Liver (tissue), 9 donors: Measurements from ENCODE around the gene ID3. TPM values are rescaled to one million over a fixed set of nuclear protein-coding genes. Genes with fewer than 3 reads are reported as not detected.

Experiments
- DNase-seq: peaks from one replicate; pipeline ENCODE4 v3.0.0-alpha.2; 2017; ENCODE audit warnings: low spot score
- H3K27ac ChIP-seq, 2 donors: one replicate each; pipeline ENCODE4 v1.7.0; 2013; ENCODE audit warnings: inconsistent platforms in 2 of 2, low read length in 2 of 2, control low read depth in 1 of 2, low read depth in 1 of 2, mild to moderate bottlenecking in 1 of 2
- H3K27me3 ChIP-seq, 4 donors: one replicate each; pipeline versions ENCODE4 v1.6.1 to v1.7.0; 2013; ENCODE audit warnings: low read length in 3 of 4, inconsistent platforms in 1 of 4, mild to moderate bottlenecking in 1 of 4, moderate library complexity in 1 of 4; ENCODE audit not compliant: control insufficient read depth in 4 of 4, insufficient read depth in 4 of 4
- H3K36me3 ChIP-seq, 4 donors: one replicate each; pipeline versions ENCODE4 v1.6.1 to v1.7.0; 2013; ENCODE audit warnings: low read length in 3 of 4, mild to moderate bottlenecking in 3 of 4, low read depth in 1 of 4, moderate library complexity in 1 of 4; ENCODE audit not compliant: control insufficient read depth in 4 of 4, insufficient read depth in 3 of 4
- H3K4me1 ChIP-seq, 4 donors: one replicate each; pipeline versions ENCODE4 v1.6.1 to v1.7.0; 2013; ENCODE audit warnings: low read length in 3 of 4, mild to moderate bottlenecking in 3 of 4, moderate library complexity in 1 of 4; ENCODE audit not compliant: control insufficient read depth in 4 of 4, insufficient read depth in 4 of 4
- H3K4me3 ChIP-seq, 3 donors: one replicate each; pipeline versions ENCODE4 v1.6.1 to v1.7.0; 2013; ENCODE audit warnings: low read length in 3 of 3, control low read depth in 1 of 3, low read depth in 1 of 3, mild to moderate bottlenecking in 1 of 3
- H3K9ac ChIP-seq, 2 donors: one replicate each; pipeline ENCODE4 v1.7.0; 2013; ENCODE audit warnings: low read length in 2 of 2, mild to moderate bottlenecking in 2 of 2, moderate library complexity in 2 of 2, control low read depth in 1 of 2, low read depth in 1 of 2
- H3K9me3 ChIP-seq, 4 donors: one replicate each; pipeline versions ENCODE4 v1.6.1 to v1.7.0; 2013; ENCODE audit warnings: low read length in 3 of 4; ENCODE audit not compliant: control insufficient read depth in 4 of 4
- EGR1 ChIP-seq, 2 donors: IDR thresholded peaks; 2 replicates each; pipeline ENCODE4 v1.6.1; 2016 to 2018; ENCODE audit warnings: antibody characterized with exemption in 2 of 2, low read depth in 2 of 2
- FOXA1 ChIP-seq: IDR thresholded peaks from 2 replicates; pipeline ENCODE4 v1.6.1; 2016; ENCODE audit warnings: antibody characterized with exemption
- GABPA ChIP-seq, 2 donors: IDR thresholded peaks in 1 of 2; conservative IDR thresholded peaks in 1 of 2; 2 replicates each; pipeline ENCODE4 v1.6.1; 2016; ENCODE audit warnings: antibody characterized with exemption in 2 of 2, mild to moderate bottlenecking in 1 of 2, moderate library complexity in 1 of 2
- HNF4A ChIP-seq, 2 donors: conservative IDR thresholded peaks; 2 replicates each; pipeline ENCODE4 v1.6.1; 2016; ENCODE audit warnings: antibody characterized with exemption in 2 of 2, mild to moderate bottlenecking in 2 of 2
- HNF4G ChIP-seq: IDR thresholded peaks from 2 replicates; pipeline ENCODE4 v1.6.1; 2016; ENCODE audit warnings: antibody characterized with exemption
- JUND ChIP-seq, 2 donors: IDR thresholded peaks; 2 replicates each; pipeline ENCODE4 v1.6.1; 2016; ENCODE audit warnings: antibody characterized with exemption in 2 of 2
- NR2F2 ChIP-seq: IDR thresholded peaks from 2 replicates; pipeline ENCODE4 v1.6.1; 2016; ENCODE audit warnings: antibody characterized with exemption
- RAD21 ChIP-seq, 2 donors: IDR thresholded peaks; 2 replicates each; pipeline ENCODE4 v1.6.1; 2016; ENCODE audit warnings: antibody characterized with exemption in 2 of 2, mild to moderate bottlenecking in 2 of 2
- SP1 ChIP-seq: IDR thresholded peaks from 2 replicates; pipeline ENCODE4 v1.6.1; 2018; ENCODE audit warnings: antibody characterized with exemption, mild to moderate bottlenecking
- TAF1 ChIP-seq: conservative IDR thresholded peaks from 2 replicates; pipeline ENCODE4 v1.6.1; 2016; ENCODE audit warnings: antibody characterized with exemption, mild to moderate bottlenecking
- WGBS: extraction: QIAGEN DNeasy Blood & Tissue Kit; methylation state at CpG from one replicate; pipeline ENCODE4 v1.1.7; 2013; 5-methylcytosine and 5-hydroxymethylcytosine counted together
- polyA plus RNA-seq, 2 donors: library from polyadenylated mRNA; stranded (reverse) in 1 of 2; unstranded in 1 of 2; fragments of 200-250 nt in 1 of 2; fragments of >200 nt in 1 of 2; fragmentation: Nextera tagmentation in 1 of 2; extraction: Ambion mirVana in 1 of 2; gene quantifications; one replicate each; pipeline versions ENCODE4 v1.2.1 to v1.2.3, GENCODE V29; 2013 to 2015
- total RNA-seq, 2 donors: library from RNA; depleted of rRNA; stranded (reverse); fragments of >200 nt; gene quantifications; one replicate each; pipeline ENCODE4 v1.2.3, GENCODE V29; 2014
- TF ChIP-seq, protein P1 (sequence below): IDR thresholded peaks from 2 replicates; pipeline ENCODE4 v1.6.1; 2016; ENCODE audit warnings: antibody characterized with exemption
- TF ChIP-seq, protein P2 (sequence below): IDR thresholded peaks from 2 replicates; pipeline ENCODE4 v1.6.1; 2016; ENCODE audit warnings: antibody characterized with exemption, mild to moderate bottlenecking
- TF ChIP-seq, protein P3 (sequence below): IDR thresholded peaks from 2 replicates; pipeline ENCODE4 v1.6.1; 2016; ENCODE audit warnings: antibody characterized with exemption
- donor health status: healthy.
- donor health status: healthy.
- donor health status: healthy.
- donor health status: healthy.
- donor health status: healthy.

The ID3 gene
- total and polyA plus RNA-seq, 4 donors: 21.6 to 42.6 (median 37.9) TPM

GRCh38 chr1:23533246-23534023 is 25.9 kb downstream of the ID3 start:
- no peaks in the 10 kb centered on the region for H3K27me3 ChIP-seq
- DNase-seq: no peak
- no peaks in the 10 kb centered on the region for H3K36me3 ChIP-seq
- WGBS: 78% methylated on average over 6 of the region's 6 CpGs
- no peak for TF ChIP-seq HNF4A (conservative IDR thresholded peaks at IDR 0.05)
- TF ChIP-seq, protein P1, sequence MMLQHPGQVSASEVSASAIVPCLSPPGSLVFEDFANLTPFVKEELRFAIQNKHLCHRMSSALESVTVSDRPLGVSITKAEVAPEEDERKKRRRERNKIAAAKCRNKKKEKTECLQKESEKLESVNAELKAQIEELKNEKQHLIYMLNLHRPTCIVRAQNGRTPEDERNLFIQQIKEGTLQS: no peak
- H3K4me3 ChIP-seq: no peak overlapping the region
- H3K9me3 ChIP-seq: no peaks in the 10 kb centered on the region
- H3K9ac ChIP-seq: no peak overlapping the region
- H3K4me1 ChIP-seq: peaks cover 12 to 18% (median 14%) of the 10 kb centered on the region in 4 donors
- no peak overlapping the region for H3K27ac ChIP-seq

DNA sequence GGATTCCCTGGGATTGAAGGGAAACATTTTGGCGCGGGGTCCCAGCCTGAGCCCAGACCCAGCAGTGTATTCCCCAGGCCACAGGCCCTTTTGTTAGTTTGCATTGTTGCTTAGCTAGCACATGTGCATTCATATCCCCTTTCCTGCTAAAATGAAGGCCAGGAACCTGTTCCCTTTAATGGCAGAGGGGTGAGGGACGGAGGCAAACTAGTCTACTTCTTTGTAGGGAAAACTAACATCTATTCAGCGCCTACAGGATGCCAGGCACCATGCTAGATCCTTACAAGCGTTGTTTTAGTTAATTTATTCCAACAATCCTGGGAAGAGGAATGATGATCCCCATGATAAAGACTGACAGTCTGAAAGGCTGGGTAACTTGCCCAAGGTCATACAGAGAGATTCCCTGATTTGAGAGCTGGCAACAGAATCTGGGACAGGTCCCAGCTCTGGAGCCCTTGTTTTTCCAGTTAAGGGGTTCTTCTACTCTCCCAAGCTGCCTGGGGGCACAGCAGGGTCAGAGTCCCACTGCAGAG is 27.7 kb downstream of the ID3 start:
- WGBS: 49% methylated on average over 5 of the region's 5 CpGs
- TF ChIP-seq FOXA1 (no peak), NR2F2 (no peak), SP1 (no peak), JUND (IDR thresholded peaks at IDR 0.05) (no peak), HNF4A (conservative IDR thresholded peaks at IDR 0.05) (no peak), EGR1 (IDR thresholded peaks at IDR 0.05; ENCODE audit: low read depth in 2 of 2) (no peak), RAD21 (IDR thresholded peaks at IDR 0.05) (no peak), HNF4G (no peak)
- TF ChIP-seq, protein P2, sequence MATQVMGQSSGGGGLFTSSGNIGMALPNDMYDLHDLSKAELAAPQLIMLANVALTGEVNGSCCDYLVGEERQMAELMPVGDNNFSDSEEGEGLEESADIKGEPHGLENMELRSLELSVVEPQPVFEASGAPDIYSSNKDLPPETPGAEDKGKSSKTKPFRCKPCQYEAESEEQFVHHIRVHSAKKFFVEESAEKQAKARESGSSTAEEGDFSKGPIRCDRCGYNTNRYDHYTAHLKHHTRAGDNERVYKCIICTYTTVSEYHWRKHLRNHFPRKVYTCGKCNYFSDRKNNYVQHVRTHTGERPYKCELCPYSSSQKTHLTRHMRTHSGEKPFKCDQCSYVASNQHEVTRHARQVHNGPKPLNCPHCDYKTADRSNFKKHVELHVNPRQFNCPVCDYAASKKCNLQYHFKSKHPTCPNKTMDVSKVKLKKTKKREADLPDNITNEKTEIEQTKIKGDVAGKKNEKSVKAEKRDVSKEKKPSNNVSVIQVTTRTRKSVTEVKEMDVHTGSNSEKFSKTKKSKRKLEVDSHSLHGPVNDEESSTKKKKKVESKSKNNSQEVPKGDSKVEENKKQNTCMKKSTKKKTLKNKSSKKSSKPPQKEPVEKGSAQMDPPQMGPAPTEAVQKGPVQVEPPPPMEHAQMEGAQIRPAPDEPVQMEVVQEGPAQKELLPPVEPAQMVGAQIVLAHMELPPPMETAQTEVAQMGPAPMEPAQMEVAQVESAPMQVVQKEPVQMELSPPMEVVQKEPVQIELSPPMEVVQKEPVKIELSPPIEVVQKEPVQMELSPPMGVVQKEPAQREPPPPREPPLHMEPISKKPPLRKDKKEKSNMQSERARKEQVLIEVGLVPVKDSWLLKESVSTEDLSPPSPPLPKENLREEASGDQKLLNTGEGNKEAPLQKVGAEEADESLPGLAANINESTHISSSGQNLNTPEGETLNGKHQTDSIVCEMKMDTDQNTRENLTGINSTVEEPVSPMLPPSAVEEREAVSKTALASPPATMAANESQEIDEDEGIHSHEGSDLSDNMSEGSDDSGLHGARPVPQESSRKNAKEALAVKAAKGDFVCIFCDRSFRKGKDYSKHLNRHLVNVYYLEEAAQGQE: no peak
- TF ChIP-seq, protein P3, sequence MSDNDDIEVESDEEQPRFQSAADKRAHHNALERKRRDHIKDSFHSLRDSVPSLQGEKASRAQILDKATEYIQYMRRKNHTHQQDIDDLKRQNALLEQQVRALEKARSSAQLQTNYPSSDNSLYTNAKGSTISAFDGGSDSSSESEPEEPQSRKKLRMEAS: no peak
- no peak for DNase-seq
- no peaks in the 10 kb centered on the region for H3K9me3 ChIP-seq
- no peak overlapping the region for H3K27ac ChIP-seq
- peak overlapping the region in 1 of 3 donors; percentile 27 for H3K4me3 ChIP-seq
- H3K4me1 ChIP-seq: peaks cover 12 to 18% (median 14%) of the 10 kb centered on the region in 4 donors
- no peak overlapping the region for H3K9ac ChIP-seq
- no peaks in the 10 kb centered on the region for H3K27me3 ChIP-seq
- H3K36me3 ChIP-seq: no peaks in the 10 kb centered on the region

GRCh38 chr1:23530747-23531561 is 28.3 kb downstream of the ID3 start, which contains the start of gene E2F2:
E2F2 (minus strand) TSS chr1:23531233; CDS start chr1:23530793, 440 bp downstream.
- H3K4me1 ChIP-seq: peaks cover 12 to 18% (median 14%) of the 10 kb centered on the region in 4 donors
- H3K9ac ChIP-seq: no peak within 1 kb of the TSS
- peak; percentile 94 for DNase-seq
- TF ChIP-seq RAD21 (IDR thresholded peaks at IDR 0.05) (peak in 1 of 2 donors; percentile 42), EGR1 (IDR thresholded peaks at IDR 0.05; ENCODE audit: low read depth in 2 of 2) (no peak), TAF1 (no peak), GABPA (IDR thresholded peaks at IDR 0.05 in 1 of 2, conservative IDR thresholded peaks at IDR 0.05 in 1 of 2) (peak in 1 of 2 donors; percentile 48)
- TF ChIP-seq, protein P2: no peak
- TF ChIP-seq, protein P1: no peak
- TF ChIP-seq, protein P3: peak; percentile 80

More at GRCh38 chr1:23530747-23531561, 28.3 kb downstream of the ID3 start, which contains the start of gene E2F2:
- Histone ChIP-seq H3K36me3 (no peaks in the 10 kb centered on the region), H3K27me3 (no peaks in the 10 kb centered on the region), H3K27ac (no peak within 1 kb of the TSS), H3K9me3 (no peaks in the 10 kb centered on the region), H3K4me3 (peak within 1 kb of the TSS in 2 of 3 donors; percentile 18 to 49)
- WGBS: under 1% methylated on average over 85 of the region's 85 CpGs
